MM.1S (cell line): ENCODE data around the gene ITGA11.

Experiments
- CTCF ChIP-seq: fragments of 300-600 bp; sonication (generic); IDR thresholded peaks from 2 replicates; pipeline ENCODE4 v1.5.1; 2016; ENCODE audit warnings: antibody characterized with exemption, low read length, mixed read lengths
- EZH2phosphoT487 ChIP-seq: fragments of 300-600 bp; sonication (generic); IDR thresholded peaks from 2 replicates; pipeline ENCODE4 v1.6.1; 2018; ENCODE audit warnings: antibody characterized with exemption, low read length

- TF ChIP-seq EZH2phosphoT487 (no peak), CTCF (no peak)
These were observed 64.7 kb downstream of the ITGA11 start for GRCh38 chr15:68367226-68367625.
